PC-9 (cell line): ENCODE measurements around the gene TTC28. TPM values are rescaled to one million over a fixed set of nuclear protein-coding genes. Genes with fewer than 3 reads are reported as not detected.

ENCODE experiments used
- BruUV-seq: library from RNA; stranded (reverse); fragments of 400-500 nt; replicated peaks from 2 replicates; lab custom pipeline; 2021; lab: Mats Ljungman, UMichigan
- CTCF ChIA-PET: fragments of 300-600 bp; sonication (Branson Sonifier 250); formaldehyde crosslinking; loops from one replicate; lab custom pipeline; 2022; ENCODE audit warnings: antibody characterized with exemption; lab: Charles Lee
- POLR2A ChIA-PET: fragments of 300-600 bp; sonication (Branson Sonifier 250); formaldehyde crosslinking; loops from one replicate; lab custom pipeline; 2022; ENCODE audit warnings: antibody characterized with exemption; ENCODE audit not compliant: unreplicated experiment; lab: Charles Lee
- DNase-seq, 2 experiments: peaks; one replicate each; pipeline versions ENCODE4 v3.0.0 to v3.0.0-alpha.2; 2015 to 2022; ENCODE audit warnings: mixed read lengths in 1 of 2
- H2AFZ ChIP-seq: fragments of 200-600 bp; sonication (generic); 2 replicates; pipeline ENCODE4 v1.8.1; 2017; ENCODE audit warnings: antibody characterized with exemption
- H3F3A ChIP-seq: fragments of 200-600 bp; sonication (generic); 2 replicates; pipeline ENCODE4 v1.8.1; 2017; ENCODE audit warnings: antibody characterized with exemption, mild to moderate bottlenecking, low read depth; ENCODE audit not compliant: insufficient read depth
- H3K27ac ChIP-seq: fragments of 200-600 bp; sonication (generic); 2 replicates; pipeline ENCODE4 v1.6.1; 2016; ENCODE audit warnings: mixed run types
- H3K27me3 ChIP-seq: fragments of 200-600 bp; sonication (generic); 2 replicates; pipeline ENCODE4 v1.6.1; 2016; ENCODE audit warnings: low read depth, mixed run types; ENCODE audit not compliant: insufficient read depth
- H3K36me3 ChIP-seq: fragments of 200-600 bp; sonication (generic); 2 replicates; pipeline ENCODE4 v1.6.1; 2016; ENCODE audit warnings: low read depth, mixed run types
- H3K4me1 ChIP-seq: fragments of 200-600 bp; sonication (generic); replicated peaks from 2 replicates; pipeline ENCODE4 v1.6.1; 2016; ENCODE audit warnings: mixed run types; ENCODE audit not compliant: insufficient read depth
- H3K4me2 ChIP-seq: fragments of 200-600 bp; sonication (generic); 2 replicates; pipeline ENCODE4 v1.6.1; 2017; ENCODE audit warnings: mixed run types
- H3K4me3 ChIP-seq: fragments of 200-600 bp; sonication (generic); 2 replicates; pipeline ENCODE4 v1.6.1; 2016; ENCODE audit warnings: mixed run types
- H3K79me2 ChIP-seq: fragments of 200-600 bp; sonication (generic); 2 replicates; pipeline ENCODE4 v1.6.1; 2017; ENCODE audit warnings: low read depth, mixed run types
- H3K9me2 ChIP-seq: fragments of 200-600 bp; sonication (generic); 2 replicates; pipeline ENCODE4 v1.8.1; 2017; ENCODE audit warnings: mild to moderate bottlenecking; ENCODE audit not compliant: insufficient read depth
- H3K9me3 ChIP-seq: fragments of 200-600 bp; sonication (generic); 2 replicates; pipeline ENCODE4 v1.8.1; 2016; ENCODE audit warnings: low read depth; ENCODE audit not compliant: insufficient read depth
- H4K20me1 ChIP-seq: fragments of 200-600 bp; sonication (generic); 2 replicates; pipeline ENCODE4 v1.8.1; 2017; ENCODE audit not compliant: insufficient read depth
- CTCF ChIP-seq: fragments of 200-600 bp; sonication (generic); conservative IDR thresholded peaks from 2 replicates; pipeline ENCODE4 v1.6.1; 2017; ENCODE audit warnings: mixed run types, antibody characterized with exemption, mild to moderate bottlenecking, moderate library complexity
- EZH2 ChIP-seq: fragments of 200-600 bp; sonication (generic); IDR thresholded peaks from 2 replicates; pipeline ENCODE4 v1.8.0; 2017; ENCODE audit warnings: antibody characterized with exemption, low read depth
- intact Hi-C: fragments of 100-400 bp; cut with micrococcal nuclease; formaldehyde crosslinking; loops from one replicate; pipeline ENCODE4 v1.10.0; 2022; ENCODE audit not compliant: unreplicated experiment
- total RNA-seq: library from RNA; stranded (reverse); gene quantifications from 2 replicates; pipeline ENCODE4 v1.2.3, GENCODE V29; 2021

Gene TTC28
- total RNA-seq, 1 experiment from 2014 or later, result 6.7 TPM

- H3K36me3 ChIP-seq, result no peaks in the 10 kb centered on the region
- no peaks in the 10 kb centered on the region; the same call in 1 of the 2 replicates for H3K4me1 ChIP-seq
- no TSS peak for BruUV-seq
- ChIA-PET POLR2A (no interaction called here), CTCF (no interaction called here)
- H3K4me3 ChIP-seq, result no peak overlapping the region
- no peak overlapping the region for H3K4me2 ChIP-seq
- TF ChIP-seq CTCF (no peak), EZH2 (no peak)
- no peak for DNase-seq
- no peak overlapping the region for H3K27ac ChIP-seq
- no peaks in the 10 kb centered on the region for H4K20me1 ChIP-seq
- no peaks in the 10 kb centered on the region for H3K9me3 ChIP-seq
- no peaks in the 10 kb centered on the region for H3F3A ChIP-seq
- H2AFZ ChIP-seq, result no peak overlapping the region
- H3K9me2 ChIP-seq, result no peaks in the 10 kb centered on the region
- no peaks in the 10 kb centered on the region for H3K27me3 ChIP-seq
- intact Hi-C loops, result no loop called here
- H3K79me2 ChIP-seq, result no peaks in the 10 kb centered on the region
Measured at GRCh38 chr22:27995801-27996528, 683.7 kb downstream of the TTC28 start.

- TF ChIP-seq CTCF, result no peak
- TF ChIP-seq EZH2, result no peak
- Histone ChIP-seq H3K9me2 (no peaks in the 10 kb centered on the region), H3K4me3 (no peak overlapping the region), H3F3A (no peaks in the 10 kb centered on the region), H4K20me1 (no peaks in the 10 kb centered on the region), H3K4me2 (no peak overlapping the region), H2AFZ (no peak overlapping the region), H3K79me2 (no peaks in the 10 kb centered on the region), H3K9me3 (no peaks in the 10 kb centered on the region), H3K27me3 (no peaks in the 10 kb centered on the region), H3K27ac (no peak overlapping the region), H3K4me1 (no peaks in the 10 kb centered on the region; the same call in 1 of the 2 replicates), H3K36me3 (no peaks in the 10 kb centered on the region)
- CTCF ChIA-PET, result no interaction called here
- BruUV-seq, result no TSS peak
- POLR2A ChIA-PET, result no interaction called here
- intact Hi-C loops, result no loop called here
- DNase-seq, result no peak
Measured at GRCh38 chr22:27994481-27995331, 684.9 kb downstream of the TTC28 start.

GRCh38 chr22:27993774-27994350, 685.8 kb downstream of the TTC28 start:
- no TSS peak for BruUV-seq
- POLR2A ChIA-PET, result no interaction called here

More at GRCh38 chr22:27993774-27994350, 685.8 kb downstream of the TTC28 start:
- CTCF ChIA-PET, result no interaction called here
- H3K27ac ChIP-seq, result no peak overlapping the region
- H3K9me2 ChIP-seq, result no peaks in the 10 kb centered on the region
- H3K9me3 ChIP-seq, result no peaks in the 10 kb centered on the region
- H3K36me3 ChIP-seq, result no peaks in the 10 kb centered on the region
- H3K79me2 ChIP-seq, result no peaks in the 10 kb centered on the region
- H3F3A ChIP-seq, result no peaks in the 10 kb centered on the region
- H2AFZ ChIP-seq, result no peak overlapping the region
- TF ChIP-seq EZH2 (no peak), CTCF (no peak)
- no peaks in the 10 kb centered on the region; the same call in 1 of the 2 replicates for H3K4me1 ChIP-seq
- intact Hi-C loops, result no loop called here
- DNase-seq, result no peak
- no peaks in the 10 kb centered on the region for H3K27me3 ChIP-seq
- H3K4me2 ChIP-seq, result no peak overlapping the region
- no peak overlapping the region for H3K4me3 ChIP-seq
- H4K20me1 ChIP-seq, result no peaks in the 10 kb centered on the region
